Measurements from ENCODE around the gene TRIM71. TPM values are rescaled to one million over a fixed set of nuclear protein-coding genes. Genes with fewer than 3 reads are reported as not detected.
"Not testable (repeated sequence)": the region's sequence is repeated elsewhere in the genome, so short reads cannot be mapped to it uniquely, and the experiment has no call there.

TRIM71 gene
- total RNA-seq, 4 donors from 2014 or later, result not detected

DNA sequence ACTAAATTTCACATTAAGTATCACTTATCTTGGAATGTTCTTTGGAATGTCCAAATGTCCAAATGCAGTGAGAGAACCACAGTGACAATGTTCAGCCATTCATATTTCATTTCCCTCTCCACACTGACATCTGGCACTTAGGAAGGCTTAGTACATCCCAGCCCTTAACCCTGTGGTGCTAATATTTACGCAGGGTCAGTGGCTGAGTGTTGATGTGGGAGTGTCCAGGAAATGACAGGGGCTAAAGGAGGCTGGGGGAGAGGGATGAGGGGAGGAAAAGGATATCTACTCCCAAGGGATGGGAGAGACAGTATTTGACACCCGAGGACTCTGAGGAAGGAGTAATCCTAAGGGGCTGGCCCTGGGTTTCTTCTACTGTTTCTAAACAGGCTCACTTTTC lies 119.5 kb downstream of the TRIM71 start:
- no peak for TF ChIP-seq CTCF (IDR thresholded peaks at IDR 0.05)
- no peak for TF ChIP-seq POLR2A (IDR thresholded peaks at IDR 0.05)
- TF ChIP-seq EP300 (IDR thresholded peaks at IDR 0.05; ENCODE audit: low read depth), result no peak
- TF ChIP-seq POLR2AphosphoS5 (IDR thresholded peaks at IDR 0.05), result no peak
- intact Hi-C loops (cut with DNase I; ENCODE audit: low total_unique reads) (no loop called here), in situ Hi-C loops (cut with MboI; ENCODE audit: low pct_ligation_motif_present in 1 of 4, low pct_unique_long_range_greater_than_20kb in 1 of 4, low sequenced_read_pairs in 3 of 4) (loop anchor here in 3 of 4 donors (25.0 kb wide), 3 partner anchors 200 to 425 kb away; partner anchors contain the start of gene CMTM6 (in 1 of the 3))
- Histone ChIP-seq H3K27ac (no peak overlapping the region), H3K4me3 (no peak overlapping the region), H3K4me1 (no peaks in the 10 kb centered on the region), H3K27me3 (no peaks in the 10 kb centered on the region), H3K36me3 (no peaks in the 10 kb centered on the region), H3K9me3 (no peaks in the 10 kb centered on the region)
- DNase-seq, result no peak
- 41 to 83% methylated on average over 2 of the region's 2 CpGs for WGBS, 2 donors (ENCODE audit: low coverage in 1 of 2)

DNA sequence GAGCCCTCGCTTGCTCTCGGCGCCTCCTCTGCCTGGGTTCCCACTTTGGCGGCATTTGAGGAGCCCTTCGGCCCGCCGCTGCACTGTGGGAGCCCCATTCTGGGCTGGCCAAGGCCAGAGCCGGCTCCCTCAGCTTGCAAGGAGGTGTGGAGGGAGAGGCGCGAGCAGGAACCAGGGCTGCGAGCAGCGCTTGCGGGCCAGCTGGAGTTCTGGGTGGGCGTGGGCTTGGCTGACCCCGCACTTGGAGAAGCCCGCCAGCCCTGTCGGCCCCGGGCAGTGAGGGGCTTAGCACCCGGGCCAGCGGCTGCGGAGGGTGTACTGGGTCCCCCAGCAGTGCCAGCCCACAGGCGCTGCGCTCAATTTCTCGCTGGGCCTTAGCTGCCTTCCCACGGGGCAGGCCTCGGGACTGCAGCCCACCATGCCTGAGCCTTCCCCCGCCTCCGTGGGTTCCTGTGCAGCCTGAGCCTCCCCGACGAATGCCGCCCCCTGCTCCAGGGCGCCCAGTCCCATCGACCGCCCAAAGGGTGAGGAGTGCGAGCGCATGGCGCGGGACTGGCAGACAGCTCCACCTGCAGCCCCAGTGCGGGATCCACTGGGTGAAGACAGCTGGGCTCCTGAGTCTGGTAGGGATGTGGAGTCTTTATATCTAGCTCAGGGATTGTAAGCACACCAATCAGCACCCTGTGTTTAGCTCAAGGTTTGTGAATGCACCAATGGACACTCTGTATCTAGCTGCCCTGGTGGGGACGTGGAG lies 121.9 kb downstream of the TRIM71 start:
- intact Hi-C loops (cut with DNase I; ENCODE audit: low total_unique reads), result not testable (repeated sequence)
- WGBS, 2 donors (ENCODE audit: low coverage in 1 of 2), result 96% methylated on average over 39 of the region's 40 CpGs; no CpG with 5 or more reads in 1 of the 2 donors
- in situ Hi-C loops (cut with MboI; ENCODE audit: low pct_ligation_motif_present in 1 of 4, low pct_unique_long_range_greater_than_20kb in 1 of 4, low sequenced_read_pairs in 3 of 4), result loop anchor here in 3 of 4 donors (25.0 kb wide), 3 partner anchors 202 to 427 kb away; partner anchors contain the start of gene CMTM6 (in 1 of the 3)

GRCh38 chr3:32940726-32941125 lies 122.9 kb downstream of the TRIM71 start:
- TF ChIP-seq POLR2A (IDR thresholded peaks at IDR 0.05), result no peak
- TF ChIP-seq CTCF (IDR thresholded peaks at IDR 0.05), result no peak
- TF ChIP-seq EP300 (IDR thresholded peaks at IDR 0.05; ENCODE audit: low read depth), result no peak
- no peak for TF ChIP-seq POLR2AphosphoS5 (IDR thresholded peaks at IDR 0.05)
- H3K4me1 ChIP-seq, result no peaks in the 10 kb centered on the region
- H3K4me3 ChIP-seq, result no peak overlapping the region
- no peak overlapping the region for H3K27ac ChIP-seq
- WGBS, 2 donors (ENCODE audit: low coverage in 1 of 2), result 80 to 93% methylated on average over 8 to 16 of the region's 16 CpGs
- DNase-seq, result no peak
- H3K9me3 ChIP-seq, result no peaks in the 10 kb centered on the region
- H3K27me3 ChIP-seq, result no peaks in the 10 kb centered on the region
- in situ Hi-C loops (cut with MboI; ENCODE audit: low pct_ligation_motif_present in 1 of 4, low pct_unique_long_range_greater_than_20kb in 1 of 4, low sequenced_read_pairs in 3 of 4) (loop anchor here in 3 of 4 donors (25.0 kb wide), 3 partner anchors 203 to 428 kb away; partner anchors contain the start of gene CMTM6 (in 1 of the 3)), intact Hi-C loops (cut with DNase I; ENCODE audit: low total_unique reads) (no loop called here)
- no peaks in the 10 kb centered on the region for H3K36me3 ChIP-seq

More for the DNA sequence above, 121.9 kb downstream of the TRIM71 start:
- H3K27me3 ChIP-seq, H3K36me3 ChIP-seq, H3K4me3 ChIP-seq, H3K4me1 ChIP-seq, H3K27ac ChIP-seq, H3K9me3 ChIP-seq, DNase-seq: not testable (repeated sequence)

DNA sequence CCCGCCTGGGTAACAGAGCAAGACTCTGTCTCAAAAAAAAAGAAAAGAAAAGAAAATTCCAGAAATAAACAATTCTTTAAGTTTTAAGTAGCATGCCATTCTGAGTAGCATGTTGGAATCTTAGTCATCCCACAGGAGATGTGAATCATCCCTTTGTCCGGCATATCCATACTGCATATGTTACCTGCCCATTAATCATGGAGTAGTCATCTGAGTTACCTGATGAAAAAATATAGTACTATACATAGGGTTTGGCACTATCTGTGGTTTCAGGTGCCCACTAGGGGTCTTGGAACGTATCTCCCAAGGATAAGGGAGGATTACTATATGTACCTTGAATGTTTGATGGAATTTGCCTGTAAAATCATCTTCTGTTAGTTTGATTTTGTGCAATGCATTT lies 127.3 kb downstream of the TRIM71 start:
- Histone ChIP-seq H3K27ac (no peak overlapping the region), H3K27me3 (no peaks in the 10 kb centered on the region), H3K9me3 (no peaks in the 10 kb centered on the region), H3K4me3 (no peak overlapping the region), H3K4me1 (no peaks in the 10 kb centered on the region), H3K36me3 (no peaks in the 10 kb centered on the region)
- WGBS, 2 donors (ENCODE audit: low coverage in 1 of 2), result 64 to 72% methylated on average over 3 of the region's 3 CpGs
- intact Hi-C loops (cut with DNase I; ENCODE audit: low total_unique reads) (no loop called here), in situ Hi-C loops (cut with MboI; ENCODE audit: low pct_ligation_motif_present in 1 of 4, low pct_unique_long_range_greater_than_20kb in 1 of 4, low sequenced_read_pairs in 3 of 4) (loop anchor here in 3 of 4 donors (25.0 kb wide), 3 partner anchors 208 to 433 kb away; partner anchors contain the start of gene CMTM6 (in 1 of the 3))
- DNase-seq, result no peak
- no peak for TF ChIP-seq POLR2AphosphoS5 (IDR thresholded peaks at IDR 0.05)
- no peak for TF ChIP-seq POLR2A (IDR thresholded peaks at IDR 0.05)
- TF ChIP-seq CTCF (IDR thresholded peaks at IDR 0.05), result no peak
- no peak for TF ChIP-seq EP300 (IDR thresholded peaks at IDR 0.05; ENCODE audit: low read depth)

DNA sequence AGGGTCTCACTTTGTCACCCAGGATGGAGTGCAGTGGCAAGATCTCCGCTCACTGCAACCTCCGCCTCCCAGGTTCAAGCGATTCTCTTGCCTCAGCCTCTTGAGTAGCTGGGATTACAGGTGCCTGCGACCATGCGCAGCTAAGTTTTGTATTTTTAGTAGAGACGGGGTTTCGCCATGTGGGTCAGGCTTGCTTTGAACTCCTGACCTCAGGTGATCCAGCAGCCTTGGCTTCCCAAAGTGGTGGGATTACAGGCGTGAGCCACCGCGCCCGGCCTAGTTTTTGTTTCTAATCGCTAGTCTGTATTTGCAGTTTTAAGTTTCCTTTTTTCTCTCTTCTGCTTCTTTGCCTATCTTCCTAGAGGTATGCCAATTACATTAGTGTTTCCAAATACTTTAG lies 127.8 kb downstream of the TRIM71 start:
- H3K4me1 ChIP-seq; DNase-seq; intact Hi-C loops (cut with DNase I; ENCODE audit: low total_unique reads); H3K36me3 ChIP-seq; H3K9me3 ChIP-seq; H3K27ac ChIP-seq; H3K27me3 ChIP-seq; H3K4me3 ChIP-seq: not testable (repeated sequence)
- 81% methylated on average over 12 of the region's 12 CpGs; no CpG with 5 or more reads in 1 of the 2 donors for WGBS, 2 donors (ENCODE audit: low coverage in 1 of 2)
- in situ Hi-C loops (cut with MboI; ENCODE audit: low pct_ligation_motif_present in 1 of 4, low pct_unique_long_range_greater_than_20kb in 1 of 4, low sequenced_read_pairs in 3 of 4), result loop anchor here in 3 of 4 donors (25.0 kb wide), 3 partner anchors 208 to 433 kb away; partner anchors contain the start of gene CMTM6 (in 1 of the 3)

All from transverse colon (tissue), 4 donors.